Activated T-helper 2 cell treated with anti-CD3 and anti-CD28 coated beads, Interferon-gamma antibody, Interleukin-2, Interleukin-4, amounts not matched to agents 10 μg/mL and 5 μg/mL and 100 μg/mL, durations not matched to agents 14 hours and 24 hours and 36 hours (primary cell): Measurements from ENCODE around the gene GBGT1. TPM values are rescaled to one million over a fixed set of nuclear protein-coding genes. Genes with fewer than 3 reads are reported as not detected.
A peak's percentile ranks its signal among the peaks of the same experiment; 100 is the strongest.

Source experiments
- DNase-seq: peaks from one replicate; pipeline ENCODE4 v3.0.0; 2021; ENCODE audit warnings: low spot score
- H3K27ac Mint-ChIP-seq: one replicate; pipeline ENCODE4 v1.8.0; 2021; ENCODE audit warnings: mixed read lengths
- H3K27me3 Mint-ChIP-seq: one replicate; pipeline ENCODE4 v1.8.0; 2021; ENCODE audit warnings: low read depth, mixed read lengths
- H3K36me3 Mint-ChIP-seq: one replicate; pipeline ENCODE4 v1.8.0; 2021; ENCODE audit warnings: low read depth, mixed read lengths
- H3K4me1 Mint-ChIP-seq: one replicate; pipeline ENCODE4 v1.8.0; 2021; ENCODE audit warnings: low read depth, mixed read lengths
- H3K4me3 Mint-ChIP-seq: one replicate; pipeline ENCODE4 v1.8.0; 2021; ENCODE audit warnings: low read depth, mild to moderate bottlenecking, moderate library complexity, mixed read lengths
- H3K9me3 Mint-ChIP-seq: one replicate; pipeline ENCODE4 v1.8.0; 2021; ENCODE audit warnings: mixed read lengths
- intact Hi-C: fragments of 100-400 bp; cut with micrococcal nuclease; formaldehyde crosslinking; loops from one replicate; pipeline ENCODE4 v1.15.1; 2023
- total RNA-seq: library from RNA; stranded (reverse); gene quantifications from 2 replicates; pipeline ENCODE4 v1.2.3, GENCODE V29; 2022

The GBGT1 gene
- total RNA-seq, 1 donor from 2014 or later, result 6.8 TPM

- Mint-ChIP-seq H3K36me3 (peaks cover 23% of the 10 kb centered on the region), H3K27ac (peak overlapping the region; percentile 89), H3K4me1 (peaks cover 49% of the 10 kb centered on the region), H3K4me3 (peak overlapping the region; percentile 69), H3K27me3 (no peaks in the 10 kb centered on the region), H3K9me3 (no peaks in the 10 kb centered on the region)
- intact Hi-C loops, result loop anchor here (1.0 to 10.0 kb wide), 4 partner anchors 8 to 231 kb away; partner anchors contain the start of genes STKLD1 and SURF4
- DNase-seq, result no peak
Observed at GRCh38 chr9:133143639-133144141, 20.0 kb downstream of the GBGT1 start.

- H3K4me3 Mint-ChIP-seq, result peak overlapping the region; percentile 13
- peak; percentile 31 for DNase-seq
- H3K9me3 Mint-ChIP-seq, result no peaks in the 10 kb centered on the region
- intact Hi-C loops, result loop anchor here (10.0 kb wide), 1 partner anchor 232 kb away; the partner anchor contains the start of genes STKLD1 and SURF4
- H3K27me3 Mint-ChIP-seq, result no peaks in the 10 kb centered on the region
- peaks cover 53% of the 10 kb centered on the region for H3K4me1 Mint-ChIP-seq
- H3K36me3 Mint-ChIP-seq, result peaks cover 24% of the 10 kb centered on the region
- H3K27ac Mint-ChIP-seq, result peak overlapping the region; percentile 76
Observed at GRCh38 chr9:133142684-133143622, 20.8 kb downstream of the GBGT1 start.

GRCh38 chr9:133141833-133142595, 21.7 kb downstream of the GBGT1 start:
- DNase-seq, result peak; percentile 48
- H3K36me3 Mint-ChIP-seq, result peaks cover 18% of the 10 kb centered on the region
- intact Hi-C loops, result loop anchor here (10.0 kb wide), 1 partner anchor 233 kb away; the partner anchor contains the start of genes STKLD1 and SURF4
- peak overlapping the region; percentile 21 for H3K4me3 Mint-ChIP-seq
- H3K4me1 Mint-ChIP-seq, result peaks cover 51% of the 10 kb centered on the region
- no peaks in the 10 kb centered on the region for H3K9me3 Mint-ChIP-seq
- H3K27me3 Mint-ChIP-seq, result no peaks in the 10 kb centered on the region
- peak overlapping the region; percentile 76 for H3K27ac Mint-ChIP-seq

GRCh38 chr9:133140606-133141005, 23.1 kb downstream of the GBGT1 start:
- Mint-ChIP-seq H3K27ac (no peak overlapping the region), H3K9me3 (no peaks in the 10 kb centered on the region), H3K4me1 (peaks cover 56% of the 10 kb centered on the region), H3K27me3 (no peaks in the 10 kb centered on the region), H3K4me3 (no peak overlapping the region), H3K36me3 (peaks cover 19% of the 10 kb centered on the region)
- DNase-seq, result no peak
- intact Hi-C loops, result loop anchor here (10.0 kb wide), 1 partner anchor 234 kb away; the partner anchor contains the start of genes STKLD1 and SURF4

- no peaks in the 10 kb centered on the region for H3K27me3 Mint-ChIP-seq
- peaks cover 21% of the 10 kb centered on the region for H3K36me3 Mint-ChIP-seq
- intact Hi-C loops, result loop anchor here (10.0 kb wide), 1 partner anchor 235 kb away; the partner anchor contains the start of genes STKLD1 and SURF4
- H3K4me1 Mint-ChIP-seq, result peaks cover 55% of the 10 kb centered on the region
- peak overlapping the region; percentile 46 for H3K27ac Mint-ChIP-seq
- H3K4me3 Mint-ChIP-seq, result no peak overlapping the region
- DNase-seq, result no peak
- no peaks in the 10 kb centered on the region for H3K9me3 Mint-ChIP-seq
Observed at GRCh38 chr9:133140174-133140505, 23.6 kb downstream of the GBGT1 start.

GRCh38 chr9:133139246-133140173, 24.2 kb downstream of the GBGT1 start:
- no peaks in the 10 kb centered on the region for H3K9me3 Mint-ChIP-seq
- H3K4me3 Mint-ChIP-seq, result no peak overlapping the region
- intact Hi-C loops, result loop anchor here (10.0 kb wide), 1 partner anchor 235 kb away; the partner anchor contains the start of genes STKLD1 and SURF4
- H3K27me3 Mint-ChIP-seq, result no peaks in the 10 kb centered on the region
- peaks cover 21% of the 10 kb centered on the region for H3K36me3 Mint-ChIP-seq
- peaks cover 56% of the 10 kb centered on the region for H3K4me1 Mint-ChIP-seq
- no peak for DNase-seq
- H3K27ac Mint-ChIP-seq, result peak overlapping the region; percentile 82

- Mint-ChIP-seq H3K9me3 (no peaks in the 10 kb centered on the region), H3K27ac (peak overlapping the region; percentile 93), H3K4me3 (peak overlapping the region; percentile 35), H3K4me1 (peaks cover 56% of the 10 kb centered on the region), H3K36me3 (peaks cover 17% of the 10 kb centered on the region), H3K27me3 (no peaks in the 10 kb centered on the region)
- no peak for DNase-seq
- intact Hi-C loops, result no loop called here
Observed at GRCh38 chr9:133137451-133138231, 26.1 kb downstream of the GBGT1 start.

- H3K27me3 Mint-ChIP-seq, result no peaks in the 10 kb centered on the region
- H3K4me1 Mint-ChIP-seq, result peaks cover 59% of the 10 kb centered on the region
- DNase-seq, result peak; percentile 43
- H3K27ac Mint-ChIP-seq, result peak overlapping the region; percentile 99
- no peaks in the 10 kb centered on the region for H3K9me3 Mint-ChIP-seq
- intact Hi-C loops, result loop anchor here (1.0 kb wide), 1 partner anchor 9 kb away; no protein-coding TSS in a partner anchor
- H3K36me3 Mint-ChIP-seq, result peaks cover 25% of the 10 kb centered on the region
- peak overlapping the region; percentile 26 for H3K4me3 Mint-ChIP-seq
Observed at GRCh38 chr9:133135146-133135745, 28.5 kb downstream of the GBGT1 start.

- H3K4me3 Mint-ChIP-seq, result peak overlapping the region; percentile 26
- H3K27me3 Mint-ChIP-seq, result no peaks in the 10 kb centered on the region
- peaks cover 58% of the 10 kb centered on the region for H3K4me1 Mint-ChIP-seq
- intact Hi-C loops, result loop anchor here (1.0 kb wide), 1 partner anchor 10 kb away; no protein-coding TSS in a partner anchor
- H3K27ac Mint-ChIP-seq, result peak overlapping the region; percentile 99
- H3K36me3 Mint-ChIP-seq, result peaks cover 25% of the 10 kb centered on the region
- H3K9me3 Mint-ChIP-seq, result no peaks in the 10 kb centered on the region
- DNase-seq, result no peak
Observed at GRCh38 chr9:133134388-133135145, 29.1 kb downstream of the GBGT1 start.

GRCh38 chr9:133133681-133134387, 29.9 kb downstream of the GBGT1 start:
- Mint-ChIP-seq H3K36me3 (peaks cover 22% of the 10 kb centered on the region), H3K9me3 (no peaks in the 10 kb centered on the region), H3K27ac (peak overlapping the region; percentile 99), H3K27me3 (no peaks in the 10 kb centered on the region), H3K4me3 (peak overlapping the region; percentile 31), H3K4me1 (peaks cover 58% of the 10 kb centered on the region)
- intact Hi-C loops, result loop anchor here (1.0 kb wide), 2 partner anchors 13 to 19 kb away; partner anchors contain the start of gene RALGDS
- peak; percentile 90 for DNase-seq
